CD1c-positive myeloid dendritic cell (primary cell): ENCODE results near the gene UBLCP1.
A peak's percentile ranks its signal among the peaks of the same experiment; 100 is the strongest.
"Not testable (repeated sequence)": the region's sequence is repeated elsewhere in the genome, so short reads cannot be mapped to it uniquely, and the experiment has no call there.

ENCODE experiments used
- DNase-seq: peaks from one replicate; pipeline ENCODE4 v3.0.0-alpha.2; 2016; ENCODE audit errors: extremely low spot score

The UBLCP1 gene

GRCh38 chr5:159252195-159252594 lies 10.9 kb upstream of the UBLCP1 start:
- DNase-seq = no peak

- no peak for DNase-seq
Observed at GRCh38 chr5:159257007-159257406, 6.1 kb upstream of the UBLCP1 start.

DNA sequence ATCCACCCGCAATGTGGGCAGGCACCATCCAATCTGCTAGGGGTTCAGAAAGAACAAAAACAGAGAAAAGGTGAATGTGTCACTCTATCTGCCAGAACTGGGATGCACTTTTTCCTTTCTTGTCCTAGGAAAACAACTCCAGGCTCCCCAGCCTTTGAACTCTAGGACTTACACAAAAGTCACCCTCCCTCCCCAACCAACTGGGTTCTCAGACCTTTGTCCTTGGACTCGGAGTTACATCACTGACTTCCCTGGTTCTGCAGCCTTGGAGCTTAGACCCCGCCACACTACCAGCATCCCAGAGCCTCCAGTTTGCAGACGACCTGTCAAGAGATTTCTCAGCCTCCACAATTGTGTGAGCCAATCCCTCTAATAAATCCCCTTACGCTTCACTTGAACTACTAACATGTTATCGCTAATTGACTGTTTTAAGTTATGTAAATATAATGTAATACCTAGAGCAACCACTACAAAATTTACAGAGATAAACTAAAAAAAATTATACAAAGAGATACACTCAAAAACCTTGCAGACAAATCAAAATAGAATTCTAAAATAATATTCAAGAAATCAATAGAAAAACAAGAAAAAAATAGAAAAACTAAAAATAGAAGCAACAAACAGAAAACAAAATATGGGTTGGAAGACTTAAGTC lies 5.3 kb upstream of the UBLCP1 start:
- DNase-seq = no peak

DNA sequence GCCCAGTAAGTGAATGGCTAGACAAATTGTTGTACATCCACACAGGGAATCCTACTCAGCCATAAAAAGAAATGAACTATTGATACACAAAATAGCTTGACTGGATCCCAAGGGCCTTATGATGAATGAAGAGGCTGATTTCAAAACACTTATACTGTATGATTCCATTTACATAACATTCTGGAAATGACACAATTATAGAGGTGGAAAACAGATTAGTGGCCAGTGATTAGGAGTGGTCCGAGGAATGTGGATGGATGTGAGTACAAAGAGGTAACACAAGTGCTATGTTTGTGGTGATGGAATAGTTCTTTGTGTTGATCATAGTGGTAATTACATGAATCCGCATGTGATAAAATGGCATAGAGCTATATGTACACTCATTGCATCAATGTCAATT lies 4.7 kb upstream of the UBLCP1 start:
- no peak for DNase-seq

- DNase-seq = not testable (repeated sequence)
Observed at GRCh38 chr5:159260212-159260611, 2.9 kb upstream of the UBLCP1 start.

GRCh38 chr5:159262472-159262858 lies 625 bp upstream of the UBLCP1 start:
- no peak for DNase-seq

- no peak for DNase-seq
Observed at GRCh38 chr5:159263569-159263905, 447 bp downstream of the UBLCP1 start.

GRCh38 chr5:159266764-159267163 lies 3.7 kb downstream of the UBLCP1 start:
- DNase-seq = not testable (repeated sequence)

DNA sequence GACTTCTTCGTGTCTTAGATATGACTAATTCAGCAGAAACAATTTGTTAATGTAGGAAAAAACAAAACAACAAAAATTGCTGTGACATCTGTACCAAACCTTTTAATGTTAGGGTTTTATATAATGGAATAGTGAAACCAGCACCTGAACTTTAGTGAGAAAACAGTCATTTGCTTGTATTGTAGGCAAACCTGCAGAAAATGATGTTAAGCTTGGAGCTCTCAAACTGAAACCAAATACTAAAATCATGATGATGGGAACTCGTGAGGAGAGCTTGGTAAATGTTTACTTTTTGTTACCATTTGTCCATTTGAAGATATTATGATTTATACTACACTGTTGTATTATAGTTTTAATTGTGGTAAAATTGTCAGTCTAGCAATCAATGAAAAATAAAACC lies 6.6 kb downstream of the UBLCP1 start:
- no peak for DNase-seq

- no peak for DNase-seq
Observed at GRCh38 chr5:159273923-159274322, 10.8 kb downstream of the UBLCP1 start.

GRCh38 chr5:159274676-159275075 lies 11.6 kb downstream of the UBLCP1 start:
- no peak for DNase-seq

DNA sequence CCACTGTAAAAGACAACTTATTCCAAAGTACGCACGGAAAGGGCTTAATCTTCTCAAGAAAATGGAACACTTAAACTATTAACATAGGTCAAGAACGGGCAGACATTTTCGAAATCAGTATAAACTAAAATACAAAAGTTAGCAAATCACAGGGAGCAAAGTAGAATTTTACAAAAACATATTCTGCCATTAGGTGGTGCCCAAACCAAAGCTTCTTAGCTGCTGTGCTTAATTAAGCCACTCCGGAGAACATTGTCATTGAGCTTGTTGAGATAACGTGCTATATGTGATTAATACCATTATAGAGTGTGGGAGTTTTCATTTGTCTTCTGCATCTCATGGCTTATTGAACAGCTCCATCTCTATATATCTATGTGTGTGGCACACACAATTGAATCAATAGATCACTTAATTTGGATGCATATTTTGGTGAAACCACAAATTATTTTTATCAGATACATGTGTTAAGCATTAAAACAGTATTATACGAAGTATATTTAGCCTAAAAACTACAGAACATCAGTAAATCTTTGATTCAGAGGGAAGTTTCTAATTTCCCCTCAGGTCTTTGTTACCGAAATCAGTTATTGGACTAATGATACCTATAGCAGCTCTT lies 23.4 kb downstream of the UBLCP1 start:
- peak; percentile 52 for DNase-seq

GRCh38 chr5:159290741-159291140 lies 27.7 kb downstream of the UBLCP1 start:
- DNase-seq = no peak

- no peak for DNase-seq
Observed at GRCh38 chr5:159294921-159295320, 31.8 kb downstream of the UBLCP1 start.

DNA sequence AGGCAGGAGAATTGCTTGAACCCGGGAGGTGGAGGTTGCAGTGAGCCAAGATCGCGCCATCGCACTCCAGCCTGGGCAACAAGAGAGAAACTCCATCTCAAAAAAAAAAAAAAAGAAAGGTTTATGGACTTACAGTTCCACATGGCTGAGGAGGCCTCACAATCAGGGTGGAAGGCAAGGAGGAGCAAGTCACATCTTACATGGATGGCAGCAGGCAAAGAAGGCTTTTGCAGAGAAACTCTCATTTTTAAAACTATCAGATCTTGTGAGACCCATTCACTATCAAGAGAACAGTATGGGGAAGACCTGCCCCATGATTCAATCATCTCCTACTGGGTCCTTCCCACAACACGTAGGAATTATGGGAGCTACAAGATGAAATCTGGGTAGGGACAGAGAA lies 34.2 kb downstream of the UBLCP1 start:
- DNase-seq = not testable (repeated sequence)

- DNase-seq = no peak
Observed at GRCh38 chr5:159301466-159301865, 38.4 kb downstream of the UBLCP1 start.

DNA sequence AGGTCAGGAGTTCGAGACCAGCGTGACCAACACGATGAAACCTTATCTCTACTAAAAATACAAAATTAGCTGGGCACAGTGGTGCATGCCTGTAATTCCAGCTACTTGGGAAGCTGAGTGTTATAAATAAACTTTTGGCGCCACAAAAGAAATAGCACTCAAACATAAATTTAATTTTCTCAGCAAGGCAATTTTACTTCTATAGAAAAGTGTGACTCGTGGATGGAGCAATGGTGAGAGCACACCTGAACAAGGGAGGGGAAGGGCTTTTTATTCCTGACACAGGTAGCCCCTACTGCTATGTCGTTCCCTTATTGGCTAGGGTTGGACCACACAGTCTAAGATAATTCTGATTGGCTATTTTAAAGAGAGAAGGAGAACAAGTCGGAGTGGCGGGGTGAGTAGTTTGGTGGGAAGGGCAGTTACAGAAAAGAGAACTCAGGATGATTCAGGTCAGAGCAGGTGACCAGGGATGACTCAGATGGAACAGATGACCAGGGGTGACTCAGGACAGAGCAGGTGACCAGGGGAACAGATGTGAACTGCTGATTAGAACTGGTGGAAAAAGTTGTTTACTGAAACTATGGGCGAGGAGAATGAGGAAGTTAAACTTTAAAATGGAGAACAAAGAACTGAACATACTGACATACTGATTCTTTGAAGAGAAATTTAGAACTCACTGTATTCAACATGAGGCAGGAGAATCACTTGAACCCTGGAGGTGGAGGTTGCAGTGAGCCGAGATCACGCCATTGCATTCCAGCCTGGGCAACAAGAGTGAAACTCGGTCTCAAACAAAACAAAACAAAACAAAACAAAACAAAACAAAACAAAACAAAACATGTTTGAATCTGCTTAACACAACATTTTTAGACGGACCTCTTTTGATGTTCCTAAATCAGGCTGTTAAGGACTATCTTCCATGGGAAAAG lies 39.1 kb downstream of the UBLCP1 start:
- peak; percentile 80 for DNase-seq

DNA sequence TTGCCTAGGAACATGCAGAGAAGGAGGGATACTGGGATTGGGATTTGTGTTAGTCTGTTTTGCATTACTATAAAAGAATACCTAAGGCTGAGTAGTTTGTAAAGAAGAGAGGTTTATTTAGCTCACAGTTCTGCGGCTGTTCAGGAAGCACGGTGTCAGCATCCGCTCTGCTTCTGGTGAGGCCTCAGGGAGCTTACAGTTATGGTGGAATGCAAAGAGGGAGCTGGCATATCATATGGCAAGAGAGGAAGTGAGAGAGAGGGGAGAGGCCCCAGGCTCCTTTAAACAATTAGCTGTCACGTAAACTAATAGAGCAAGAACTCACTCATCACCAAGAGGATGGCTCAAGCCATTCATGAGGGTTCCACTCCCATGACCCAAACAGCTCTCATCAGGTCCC lies 40.2 kb downstream of the UBLCP1 start:
- no peak for DNase-seq

- DNase-seq = no peak
Observed at GRCh38 chr5:159304961-159305595, 42.0 kb downstream of the UBLCP1 start.

DNA sequence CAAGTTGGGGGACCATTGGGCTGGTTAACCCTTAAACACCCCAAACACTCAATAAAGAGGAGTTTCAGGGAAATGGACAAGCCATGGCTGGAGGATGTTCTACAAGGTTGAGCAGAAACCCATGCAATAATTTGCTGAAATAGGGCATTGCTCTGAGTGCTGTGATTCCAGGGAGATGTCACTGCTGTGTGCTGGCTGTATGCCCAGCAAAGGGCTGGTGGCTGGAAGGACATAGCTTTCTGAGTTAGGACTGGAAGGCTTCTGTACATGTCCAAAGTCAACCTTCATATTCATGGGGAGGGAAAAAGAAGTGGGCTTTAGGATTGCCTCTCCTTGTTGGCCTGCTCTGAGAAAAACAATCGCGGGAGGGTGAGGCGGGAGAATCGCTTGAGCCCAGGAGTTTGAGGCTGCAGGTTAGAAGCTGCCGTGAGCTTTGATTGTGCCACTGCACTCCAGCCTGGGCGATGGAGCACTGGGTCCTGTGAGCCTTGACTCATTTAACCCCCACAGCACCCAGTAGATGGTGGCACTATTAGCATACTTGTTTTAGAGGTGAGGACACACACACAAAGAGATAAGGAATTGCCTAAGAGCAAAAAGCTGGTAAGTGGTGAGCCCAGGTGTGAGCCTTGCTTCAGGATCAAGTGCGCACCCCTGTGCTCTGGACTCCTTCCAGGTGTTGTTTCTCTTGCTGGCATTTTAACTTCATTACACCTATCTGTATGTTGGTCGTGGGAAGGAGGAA lies 46.8 kb downstream of the UBLCP1 start:
- no peak for DNase-seq

- peak; percentile 13 for DNase-seq
Observed at GRCh38 chr5:159310511-159310910, 47.4 kb downstream of the UBLCP1 start.

- no peak for DNase-seq
Observed at GRCh38 chr5:159311063-159311462, 48.0 kb downstream of the UBLCP1 start.
